Body of pancreas (tissue), 4 donors: ENCODE results near the gene SULT1C2. TPM values are rescaled to one million over a fixed set of nuclear protein-coding genes. Genes with fewer than 3 reads are reported as not detected.

Experiments used
- ATAC-seq: fragments of 150-250 bp; one replicate; pipeline ENCODE4 v1.9.1; 2016
- DNase-seq, 4 donors: peaks; one replicate each; pipeline ENCODE4 v3.0.0-alpha.2; 2019
- H3K27ac ChIP-seq, 4 donors: fragments of 200-600 bp; sonication (generic); 1 replicate in 3 of 4; 2 replicates in 1 of 4; pipeline versions ENCODE4 v1.5.1 to v1.6.1; 2016 to 2019; ENCODE audit warnings: mild to moderate bottlenecking in 1 of 4, mixed read lengths in 1 of 4, moderate library complexity in 1 of 4
- H3K27me3 ChIP-seq, 2 donors: fragments of 200-600 bp; sonication (generic); one replicate each; pipeline ENCODE4 v1.6.0; 2016; ENCODE audit warnings: mild to moderate bottlenecking in 1 of 2
- H3K36me3 ChIP-seq, 2 donors: fragments of 200-600 bp; sonication (generic); replicated peaks in 1 of 2; 2 replicates each; pipeline ENCODE4 v1.5.1; 2016; ENCODE audit warnings: low read depth in 2 of 2; ENCODE audit not compliant: insufficient read depth in 1 of 2
- H3K4me1 ChIP-seq: fragments of 200-600 bp; sonication (generic); one replicate; pipeline ENCODE4 v1.6.0; 2016
- H3K4me3 ChIP-seq, 2 donors: fragments of 200-600 bp; sonication (generic); 1 replicate in 1 of 2; 2 replicates in 1 of 2; pipeline ENCODE4 v1.5.1; 2016 to 2019
- H3K9me3 ChIP-seq, 3 donors: fragments of 200-600 bp; sonication (generic); 1 replicate in 2 of 3; 2 replicates in 1 of 3; pipeline ENCODE4 v1.5.1; 2016
- POLR2A ChIP-seq, 3 donors: fragments of 450-650 bp; IDR thresholded peaks; one replicate each; pipeline ENCODE4 v1.6.1; 2016; ENCODE audit warnings: antibody characterized with exemption in 3 of 3, mild to moderate bottlenecking in 2 of 3
- WGBS, 2 donors: methylation state at CpG; one replicate each; pipeline ENCODE4 v1.1.5; 2017; 5-methylcytosine and 5-hydroxymethylcytosine counted together
- intact Hi-C: fragments of 100-400 bp; cut with DNase I; formaldehyde crosslinking; loops from one replicate; pipeline ENCODE4 v1.15.1; 2023
- total RNA-seq, 2 donors: library from RNA; depleted of rRNA; stranded (reverse); fragments of >200 nt; gene quantifications; one replicate each; pipeline ENCODE4 v1.1.0, GENCODE V29; 2016
- TF ChIP-seq, protein P1 (sequence below), 7 experiments: fragments of 450-650 bp in 4 of 7; fragments of 200-600 bp in 3 of 7; sonication (generic) in 3 of 7; IDR thresholded peaks; one replicate each; pipeline ENCODE4 v1.5.1; 2016 to 2019; ENCODE audit warnings: antibody characterized with exemption in 7 of 7

SULT1C2 gene
- total RNA-seq, 2 donors from 2014 or later, result 13.2 to 25.7 TPM

DNA sequence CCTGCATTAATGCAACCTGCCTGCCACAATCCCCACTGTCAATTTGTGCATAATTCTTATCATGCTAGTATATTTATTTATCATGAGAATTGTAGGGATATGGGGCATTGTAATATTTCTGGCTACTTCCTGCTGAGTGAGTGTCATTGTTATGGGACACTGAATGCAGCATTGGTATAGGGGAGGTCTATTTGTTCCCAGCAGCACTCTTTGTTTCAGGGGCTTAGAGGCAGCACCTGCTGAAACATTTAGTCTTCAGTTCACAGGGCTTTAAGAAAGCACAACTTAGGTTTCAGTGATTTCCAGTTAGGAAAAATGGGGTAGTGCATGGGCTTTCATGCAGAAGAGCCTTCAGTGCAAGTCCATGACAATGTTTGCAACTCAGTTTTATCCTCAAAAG, 25.3 kb upstream of the SULT1C2 start:
- no peak for ATAC-seq
- no peak for TF ChIP-seq POLR2A (IDR thresholded peaks at IDR 0.05)
- TF ChIP-seq, protein P1, sequence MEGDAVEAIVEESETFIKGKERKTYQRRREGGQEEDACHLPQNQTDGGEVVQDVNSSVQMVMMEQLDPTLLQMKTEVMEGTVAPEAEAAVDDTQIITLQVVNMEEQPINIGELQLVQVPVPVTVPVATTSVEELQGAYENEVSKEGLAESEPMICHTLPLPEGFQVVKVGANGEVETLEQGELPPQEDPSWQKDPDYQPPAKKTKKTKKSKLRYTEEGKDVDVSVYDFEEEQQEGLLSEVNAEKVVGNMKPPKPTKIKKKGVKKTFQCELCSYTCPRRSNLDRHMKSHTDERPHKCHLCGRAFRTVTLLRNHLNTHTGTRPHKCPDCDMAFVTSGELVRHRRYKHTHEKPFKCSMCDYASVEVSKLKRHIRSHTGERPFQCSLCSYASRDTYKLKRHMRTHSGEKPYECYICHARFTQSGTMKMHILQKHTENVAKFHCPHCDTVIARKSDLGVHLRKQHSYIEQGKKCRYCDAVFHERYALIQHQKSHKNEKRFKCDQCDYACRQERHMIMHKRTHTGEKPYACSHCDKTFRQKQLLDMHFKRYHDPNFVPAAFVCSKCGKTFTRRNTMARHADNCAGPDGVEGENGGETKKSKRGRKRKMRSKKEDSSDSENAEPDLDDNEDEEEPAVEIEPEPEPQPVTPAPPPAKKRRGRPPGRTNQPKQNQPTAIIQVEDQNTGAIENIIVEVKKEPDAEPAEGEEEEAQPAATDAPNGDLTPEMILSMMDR (IDR thresholded peaks at IDR 0.05), result no peak

DNA sequence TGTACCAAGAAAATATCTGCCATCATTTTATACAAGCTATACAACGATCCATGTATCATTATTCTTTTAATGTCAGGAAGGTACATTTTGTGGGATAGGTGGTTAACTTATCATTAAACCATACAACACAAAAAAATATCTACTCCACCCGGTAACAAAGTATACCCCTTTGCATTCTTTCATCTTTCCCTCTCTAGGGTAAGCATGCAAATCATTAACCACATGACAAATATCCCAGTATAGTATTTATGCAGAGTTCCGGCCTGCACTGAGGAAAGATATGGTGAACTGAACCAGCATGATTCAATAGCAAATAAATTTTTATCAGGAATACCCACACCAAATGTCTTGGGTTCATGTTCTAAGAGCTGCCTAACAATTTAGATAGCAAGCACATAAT, 22.5 kb upstream of the SULT1C2 start:
- intact Hi-C loops, result no loop called here
- H3K27ac ChIP-seq, result no peak overlapping the region
- H3K4me1 ChIP-seq, result peaks cover 11% of the 10 kb centered on the region
- no peak for ATAC-seq
- no peak overlapping the region for H3K4me3 ChIP-seq
- no peaks in the 10 kb centered on the region for H3K36me3 ChIP-seq
- 21 to 22% methylated on average over 3 of the region's 3 CpGs for WGBS, 2 donors
- no peaks in the 10 kb centered on the region for H3K27me3 ChIP-seq
- H3K9me3 ChIP-seq, result no peaks in the 10 kb centered on the region
- DNase-seq, result no peak
- TF ChIP-seq POLR2A (IDR thresholded peaks at IDR 0.05), result no peak
- TF ChIP-seq, protein P1 (IDR thresholded peaks at IDR 0.05), result no peak

More for the DNA sequence above, 25.3 kb upstream of the SULT1C2 start:
- Histone ChIP-seq H3K9me3 (no peaks in the 10 kb centered on the region), H3K36me3 (no peaks in the 10 kb centered on the region), H3K27me3 (no peaks in the 10 kb centered on the region), H3K4me1 (peaks cover 11% of the 10 kb centered on the region), H3K4me3 (no peak overlapping the region), H3K27ac (no peak overlapping the region)
- DNase-seq, result no peak
- intact Hi-C loops, result no loop called here

DNA sequence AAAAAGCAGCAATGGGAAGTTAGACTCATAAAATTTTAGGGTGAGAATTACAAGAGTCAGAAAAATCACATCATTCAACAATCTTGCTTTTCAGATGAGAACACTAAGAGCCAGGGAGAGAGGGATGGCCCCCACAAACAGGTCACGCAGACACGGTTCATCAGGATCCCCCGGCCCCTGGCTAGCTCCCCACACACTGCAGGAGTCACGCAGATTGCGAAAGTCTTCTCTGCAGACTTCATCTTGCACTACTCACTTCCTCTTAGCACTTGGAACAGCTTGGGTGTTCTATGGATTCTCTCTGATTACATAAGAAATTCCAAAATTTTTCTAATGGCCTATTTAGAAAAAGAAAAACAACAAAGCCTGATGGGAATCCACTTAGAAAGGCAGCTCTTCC, 21.6 kb upstream of the SULT1C2 start:
- H3K27me3 ChIP-seq, result no peaks in the 10 kb centered on the region
- H3K4me3 ChIP-seq, result no peak overlapping the region
- peak overlapping the region in 1 of 4 donors; percentile 10 for H3K27ac ChIP-seq
- WGBS, 2 donors, result 66 to 76% methylated on average over 5 of the region's 5 CpGs
- no peaks in the 10 kb centered on the region for H3K9me3 ChIP-seq
- H3K4me1 ChIP-seq, result peaks cover 11% of the 10 kb centered on the region
- H3K36me3 ChIP-seq, result no peaks in the 10 kb centered on the region
- intact Hi-C loops, result no loop called here
- TF ChIP-seq, protein P1 (IDR thresholded peaks at IDR 0.05), result no peak
- no peak for TF ChIP-seq POLR2A (IDR thresholded peaks at IDR 0.05)
- DNase-seq (peak in 1 of 4 donors; percentile 18), ATAC-seq (peak; percentile 57)

DNA sequence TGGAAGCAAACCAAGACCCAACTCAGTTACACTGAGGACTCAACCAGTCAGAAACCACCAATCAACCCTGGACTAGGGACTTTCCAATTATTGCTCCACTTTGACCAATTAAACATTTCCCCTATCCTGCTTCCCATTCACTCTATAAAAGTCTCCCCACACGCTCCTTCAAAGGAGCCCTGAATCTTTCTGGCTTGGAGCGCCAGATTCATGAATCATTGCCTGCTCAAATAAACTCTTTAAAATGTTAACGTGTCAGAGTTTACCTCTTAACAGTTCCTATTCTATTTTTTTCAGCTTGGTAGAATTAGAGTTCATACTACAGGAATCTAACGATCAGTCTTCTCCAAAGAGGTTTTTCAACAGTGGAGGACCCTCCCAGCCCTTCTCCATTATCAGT, 20.7 kb upstream of the SULT1C2 start:
- ATAC-seq, result no peak
- intact Hi-C loops, result no loop called here

DNA sequence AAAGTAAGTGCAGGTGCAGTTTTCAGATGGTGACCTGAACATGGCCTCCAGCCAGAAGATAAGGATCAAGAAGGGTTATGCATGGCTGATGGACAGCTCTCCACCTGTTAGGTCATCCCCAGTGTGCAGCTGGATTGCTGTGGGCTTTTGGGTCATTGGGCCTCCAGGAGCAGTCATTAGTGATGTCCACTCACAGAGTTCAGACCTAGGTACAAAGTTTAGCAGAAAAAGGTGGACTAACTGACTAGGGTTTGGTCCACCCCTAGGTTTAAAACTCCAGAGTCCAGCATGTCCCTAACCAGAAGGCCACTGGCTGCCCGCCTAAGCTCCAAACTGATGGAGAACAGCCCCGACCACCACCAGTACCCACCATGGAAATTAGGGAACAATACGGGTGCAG, 18.3 kb upstream of the SULT1C2 start:
- Histone ChIP-seq H3K9me3 (no peaks in the 10 kb centered on the region), H3K4me1 (peaks cover 11% of the 10 kb centered on the region), H3K4me3 (no peak overlapping the region), H3K27ac (no peak overlapping the region), H3K27me3 (no peaks in the 10 kb centered on the region), H3K36me3 (no peaks in the 10 kb centered on the region)
- WGBS, 2 donors, result 68 to 100% methylated on average over 3 of the region's 3 CpGs
- intact Hi-C loops, result no loop called here
- ATAC-seq (no peak), DNase-seq (no peak)
- no peak for TF ChIP-seq POLR2A (IDR thresholded peaks at IDR 0.05)
- TF ChIP-seq, protein P1 (IDR thresholded peaks at IDR 0.05), result no peak

More for the DNA sequence above, 20.7 kb upstream of the SULT1C2 start:
- DNase-seq, result peak in 1 of 4 donors; percentile 16
- H3K27ac ChIP-seq, result no peak overlapping the region
- H3K4me3 ChIP-seq, result no peak overlapping the region
- H3K4me1 ChIP-seq, result peaks cover 11% of the 10 kb centered on the region
- H3K36me3 ChIP-seq, result no peaks in the 10 kb centered on the region
- no peak for TF ChIP-seq POLR2A (IDR thresholded peaks at IDR 0.05)
- no peaks in the 10 kb centered on the region for H3K9me3 ChIP-seq
- 54 to 63% methylated on average over 4 of the region's 4 CpGs for WGBS, 2 donors
- no peaks in the 10 kb centered on the region for H3K27me3 ChIP-seq
